Retina (tissue), 1 donor: ENCODE measurements around the gene TP63.

Source experiments
- DNase-seq: peaks from one replicate; pipeline ENCODE4 v3.0.0-alpha.2; 2016

The TP63 gene

GRCh38 chr3:189827108-189827507 lies 195.9 kb downstream of the TP63 start:
- DNase-seq = no peak

- DNase-seq = no peak
Observed at GRCh38 chr3:189830401-189830800, 199.2 kb downstream of the TP63 start.

GRCh38 chr3:189833266-189833665 lies 202.1 kb downstream of the TP63 start:
- DNase-seq = no peak

- DNase-seq = no peak
Observed at GRCh38 chr3:189833996-189834395, 202.8 kb downstream of the TP63 start.

DNA sequence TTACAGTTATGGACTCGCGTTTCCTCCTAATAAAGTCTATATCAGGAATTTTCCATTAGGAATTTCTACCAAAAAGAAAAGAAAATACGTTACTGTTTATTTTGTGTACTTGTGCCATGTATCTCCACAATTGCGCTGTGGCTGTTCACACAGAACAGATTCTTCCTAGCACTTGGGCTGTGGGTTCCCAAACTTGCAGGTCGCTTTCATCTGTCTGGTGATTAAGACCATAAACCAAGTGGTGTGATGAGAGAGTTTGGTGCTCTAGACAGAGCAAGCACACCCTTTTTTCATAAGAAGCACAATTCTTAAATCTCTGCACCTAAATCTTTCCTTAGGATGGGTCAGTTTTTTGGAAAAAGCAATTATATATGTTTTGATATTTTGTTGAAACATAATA lies 203.3 kb downstream of the TP63 start:
- DNase-seq = no peak

DNA sequence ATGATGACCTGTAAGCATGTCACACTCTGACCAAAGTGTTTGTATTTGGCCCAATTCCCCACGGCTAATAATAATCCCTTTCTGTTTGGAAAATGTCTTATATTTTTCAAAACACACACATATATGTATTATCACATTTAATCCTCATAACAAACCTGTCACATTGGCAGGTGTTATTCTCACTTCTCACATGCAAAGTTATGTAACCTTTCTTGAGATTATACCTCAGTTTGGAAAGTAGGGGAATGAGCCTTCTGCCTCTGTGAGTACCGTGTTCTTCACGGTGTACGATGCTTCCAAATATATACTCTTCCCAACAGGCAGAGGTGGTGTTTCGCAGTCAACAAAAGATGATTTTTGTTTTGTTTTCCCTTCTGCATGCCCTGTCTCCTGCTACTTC lies 205.6 kb downstream of the TP63 start:
- DNase-seq = no peak

- DNase-seq = no peak
Observed at GRCh38 chr3:189838291-189838690, 207.1 kb downstream of the TP63 start.

GRCh38 chr3:189839576-189839975 lies 208.4 kb downstream of the TP63 start:
- no peak for DNase-seq

- DNase-seq = no peak
Observed at GRCh38 chr3:189841473-189842205, 210.4 kb downstream of the TP63 start.

DNA sequence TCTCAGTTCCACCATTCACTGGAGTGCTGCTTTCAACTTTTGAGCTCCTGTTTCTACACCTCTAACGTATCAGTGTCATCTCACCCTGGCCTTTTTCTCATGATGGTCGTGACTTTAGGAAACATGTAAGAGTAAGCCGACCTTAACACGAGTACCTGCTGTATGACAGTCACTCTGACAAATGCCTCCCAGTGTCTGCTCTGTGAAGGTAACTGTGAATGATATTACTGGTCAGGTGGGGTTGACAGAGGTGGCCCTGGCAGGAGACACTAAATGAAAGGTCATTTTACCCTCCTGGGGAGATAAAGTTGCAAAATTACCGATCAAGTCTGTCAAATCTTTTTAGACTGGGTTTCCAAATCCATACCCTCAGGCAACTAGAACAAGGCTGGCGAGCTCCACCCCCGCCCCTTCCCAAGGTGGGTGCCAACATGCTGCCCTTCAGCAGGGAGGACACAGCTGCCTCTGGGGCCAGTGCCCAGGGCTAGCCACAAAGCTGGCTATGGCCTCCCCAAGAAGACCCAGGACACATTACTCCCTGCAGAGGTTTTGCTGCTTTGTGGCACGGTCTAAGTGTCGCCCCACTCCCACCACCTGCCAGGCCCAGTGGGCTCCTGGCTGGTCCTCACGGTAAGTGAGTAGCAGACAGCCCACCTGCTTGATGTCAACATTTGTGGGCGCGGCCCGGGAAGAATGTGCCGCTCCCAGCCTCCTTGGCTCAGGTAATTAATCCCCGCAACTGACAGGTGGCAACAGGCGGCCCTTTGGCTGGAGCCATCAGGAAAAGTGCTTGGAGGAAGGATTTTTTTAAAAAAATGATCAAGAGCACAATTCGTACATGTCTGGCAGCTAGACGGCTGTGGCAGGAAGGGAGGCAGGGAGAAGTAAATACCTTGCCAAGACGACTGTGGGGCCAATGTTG lies 211.8 kb downstream of the TP63 start:
- DNase-seq = no peak

- DNase-seq = no peak
Observed at GRCh38 chr3:189845069-189845468, 213.9 kb downstream of the TP63 start.

- DNase-seq = no peak
Observed at GRCh38 chr3:189848395-189849040, 217.3 kb downstream of the TP63 start.

GRCh38 chr3:189849262-189849661 lies 218.1 kb downstream of the TP63 start:
- no peak for DNase-seq

- no peak for DNase-seq
Observed at GRCh38 chr3:189851682-189852081, 220.5 kb downstream of the TP63 start.

DNA sequence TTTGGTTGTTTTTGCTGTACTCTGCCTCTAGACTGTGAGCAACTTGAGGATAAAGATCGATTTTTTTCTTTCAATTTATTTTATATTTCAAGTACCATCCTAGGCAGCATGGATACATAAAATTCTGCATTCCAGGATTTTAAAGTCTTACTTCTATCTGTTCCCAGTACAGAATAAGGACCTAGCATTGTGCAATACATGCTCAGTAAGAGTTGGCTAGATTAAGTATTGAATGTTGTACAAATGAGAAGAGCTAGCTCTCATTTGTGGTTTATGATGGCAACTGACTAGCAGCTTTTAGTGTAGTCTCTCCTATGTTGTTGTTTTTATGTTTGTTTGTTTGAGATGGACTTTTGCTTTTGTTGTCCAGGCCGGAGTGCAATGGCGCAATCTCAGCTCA lies 222.7 kb downstream of the TP63 start:
- no peak for DNase-seq

- DNase-seq = no peak
Observed at GRCh38 chr3:189860296-189860695, 229.1 kb downstream of the TP63 start.

DNA sequence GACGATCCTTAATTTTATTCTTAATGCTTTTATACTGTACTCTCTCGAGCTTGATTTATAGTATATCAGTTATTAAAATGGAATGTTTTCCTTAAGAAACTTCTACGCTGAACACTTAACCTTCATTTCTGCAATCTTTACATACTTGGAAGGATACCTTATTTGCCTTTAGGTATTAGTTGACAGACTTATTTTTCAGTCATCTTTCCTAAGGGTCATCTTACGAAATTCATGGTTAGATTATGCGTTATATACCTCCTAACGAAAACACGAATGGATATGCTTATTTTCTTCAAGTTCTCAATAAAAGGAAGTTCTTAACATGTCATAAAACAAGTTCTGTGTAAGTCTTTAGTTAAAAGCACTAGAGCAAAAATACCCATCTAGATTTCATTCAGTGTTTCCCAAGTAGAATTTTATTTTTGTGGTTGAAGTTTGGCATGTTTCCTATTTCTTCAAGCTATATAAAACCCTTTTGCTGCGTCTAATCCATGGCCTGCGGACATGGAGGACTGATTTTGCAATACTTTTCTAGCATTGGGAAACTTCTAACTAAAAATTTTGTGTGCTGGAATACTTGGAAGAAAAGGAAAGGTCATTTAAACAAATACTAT lies 231.3 kb downstream of the TP63 start:
- DNase-seq = no peak

GRCh38 chr3:189863031-189863430 lies 231.8 kb downstream of the TP63 start:
- DNase-seq = no peak

DNA sequence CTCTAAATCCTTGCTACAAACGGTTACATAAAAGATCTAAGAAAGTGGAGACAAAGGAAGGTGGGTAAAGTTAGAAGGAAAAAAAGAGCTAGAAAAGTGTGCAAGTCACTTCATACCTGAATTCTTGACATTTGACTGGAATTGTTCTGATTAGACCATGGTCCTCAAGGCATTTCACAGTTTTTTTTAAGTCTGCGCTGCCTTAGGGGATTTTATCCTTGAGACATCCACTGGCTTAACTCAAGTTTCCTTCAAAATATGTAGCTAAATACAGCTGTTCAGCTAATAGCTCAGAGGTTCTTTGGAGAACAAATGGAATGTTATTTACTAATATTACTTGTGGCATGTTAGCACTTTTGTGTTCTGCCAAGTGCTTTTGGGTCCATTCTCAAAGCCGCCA lies 236.9 kb downstream of the TP63 start:
- no peak for DNase-seq

DNA sequence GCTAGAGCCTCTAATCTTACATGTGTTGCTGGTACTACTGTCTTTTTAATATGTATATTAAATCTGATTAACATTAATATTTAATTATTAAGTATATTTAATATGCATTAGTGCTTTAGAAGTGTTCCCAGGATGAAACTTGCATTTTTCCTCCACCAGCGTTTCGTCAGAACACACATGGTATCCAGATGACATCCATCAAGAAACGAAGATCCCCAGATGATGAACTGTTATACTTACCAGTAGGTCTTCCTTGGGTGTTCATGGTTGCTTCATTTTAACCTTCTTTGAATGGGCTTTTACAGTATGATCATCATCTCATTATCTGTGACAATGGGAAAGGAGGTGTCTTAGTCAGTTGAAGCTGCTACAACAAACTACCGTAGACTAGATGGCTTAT lies 238.0 kb downstream of the TP63 start:
- DNase-seq = no peak

GRCh38 chr3:189871418-189871817 lies 240.2 kb downstream of the TP63 start:
- no peak for DNase-seq

GRCh38 chr3:189883113-189883753 lies 252.0 kb downstream of the TP63 start:
- no peak for DNase-seq

DNA sequence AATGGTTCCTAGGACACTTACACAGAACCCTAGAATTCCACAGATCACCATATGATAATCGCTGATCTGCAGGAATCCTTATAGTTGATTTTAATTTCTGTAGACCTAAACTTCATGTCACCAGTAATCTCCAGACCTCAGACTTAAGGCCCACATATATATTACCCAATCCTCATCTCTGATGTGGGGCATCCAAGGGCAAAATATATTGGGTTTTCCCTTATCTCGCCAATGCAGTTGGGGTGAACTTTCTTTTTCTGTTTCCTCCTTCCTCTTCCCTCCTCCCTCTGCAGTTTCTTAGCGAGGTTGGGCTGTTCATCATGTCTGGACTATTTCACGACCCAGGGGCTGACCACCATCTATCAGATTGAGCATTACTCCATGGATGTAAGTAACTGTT lies 259.3 kb downstream of the TP63 start:
- no peak for DNase-seq
